Neural cell (in vitro differentiated cells): ENCODE measurements around the gene PRELP. TPM values are rescaled to one million over a fixed set of nuclear protein-coding genes. Genes with fewer than 3 reads are reported as not detected.

Experiments
- H2AFZ ChIP-seq: fragments of 200-600, 300-800 bp; sonication (generic), shearing (Covaris generic); 2 replicates; pipeline ENCODE4 v1.6.0; 2014; ENCODE audit warnings: low read depth, mild to moderate bottlenecking, antibody characterized with exemption, low read length, moderate library complexity
- H3F3A ChIP-seq: fragments of 200-600 bp; shearing (Covaris generic); 2 replicates; pipeline ENCODE4 v1.6.1; 2016; ENCODE audit warnings: mild to moderate bottlenecking, moderate library complexity, mixed read lengths, antibody characterized with exemption, low read length; ENCODE audit not compliant: insufficient read depth, poor library complexity, severe bottlenecking
- H3K27ac ChIP-seq: fragments of 200-600, 300-800 bp; sonication (generic), shearing (Covaris generic); 2 replicates; pipeline ENCODE4 v1.5.1; 2014; ENCODE audit warnings: mild to moderate bottlenecking, low read length, moderate library complexity
- H3K27me3 ChIP-seq: fragments of 300-800, 200-600 bp; sonication (generic), shearing (Covaris generic); 2 replicates; pipeline ENCODE4 v1.6.0; 2014; ENCODE audit warnings: mild to moderate bottlenecking, low read depth, low read length, moderate library complexity; ENCODE audit not compliant: insufficient read depth
- H3K36me3 ChIP-seq: fragments of 300-800, 200-600 bp; sonication (generic), shearing (Covaris generic); 2 replicates; pipeline ENCODE4 v1.5.1; 2014; ENCODE audit warnings: mild to moderate bottlenecking, antibody characterized with exemption, low read length, moderate library complexity; ENCODE audit not compliant: insufficient read depth
- H3K4me2 ChIP-seq: fragments of 300-800, 200-600 bp; sonication (generic), shearing (Covaris generic); 2 replicates; pipeline ENCODE4 v1.6.0; 2014; ENCODE audit warnings: mild to moderate bottlenecking, low read length
- H3K4me3 ChIP-seq: fragments of 300-800, 200-600 bp; sonication (generic), shearing (Covaris generic); 2 replicates; pipeline ENCODE4 v1.5.1; 2014; ENCODE audit warnings: mild to moderate bottlenecking, low read length, moderate library complexity
- H3K79me2 ChIP-seq: fragments of 200-600 bp; shearing (Covaris generic); replicated peaks from 2 replicates; pipeline ENCODE4 v1.6.0; 2014; ENCODE audit warnings: mild to moderate bottlenecking, low read length, moderate library complexity; ENCODE audit not compliant: insufficient read depth
- H3K9ac ChIP-seq: fragments of 300-800, 200-600 bp; sonication (generic), shearing (Covaris generic); 2 replicates; pipeline ENCODE4 v1.6.1; 2016; ENCODE audit warnings: mild to moderate bottlenecking, low read length, mixed read lengths
- H3K9me2 ChIP-seq: fragments of 200-600 bp; shearing (Covaris generic); 2 replicates; pipeline ENCODE4 v1.6.1; 2016; ENCODE audit warnings: mild to moderate bottlenecking, low read length, mixed read lengths; ENCODE audit not compliant: insufficient read depth
- H3K9me3 ChIP-seq: fragments of 200-600, 300-800 bp; sonication (generic), shearing (Covaris generic); 2 replicates; pipeline ENCODE4 v1.6.1; 2016; ENCODE audit warnings: mild to moderate bottlenecking, mixed run types, low read length, moderate library complexity, mixed read lengths
- H4K20me1 ChIP-seq: fragments of 200-600 bp; shearing (Covaris generic); 2 replicates; pipeline ENCODE4 v1.6.1; 2016; ENCODE audit warnings: mild to moderate bottlenecking, mixed run types; ENCODE audit not compliant: insufficient read depth
- EP300 ChIP-seq: fragments of 450-650 bp; conservative IDR thresholded peaks from 2 replicates; pipeline ENCODE4 v1.6.1; 2014; ENCODE audit warnings: antibody characterized with exemption, mild to moderate bottlenecking, moderate library complexity; ENCODE audit not compliant: poor library complexity, severe bottlenecking
- EZH2 ChIP-seq: fragments of 200-600, 300-800 bp; shearing (Covaris generic), sonication (generic); IDR thresholded peaks from 2 replicates; pipeline ENCODE4 v1.6.1; 2014; ENCODE audit warnings: antibody characterized with exemption, low read length, borderline replicate concordance, mild to moderate bottlenecking; ENCODE audit not compliant: insufficient read depth, poor library complexity, severe bottlenecking
- MXI1 ChIP-seq: fragments of 450-650 bp; conservative IDR thresholded peaks from 2 replicates; pipeline ENCODE4 v1.6.1; 2014; ENCODE audit warnings: antibody characterized with exemption, mild to moderate bottlenecking; ENCODE audit not compliant: poor library complexity, severe bottlenecking
- POLR2AphosphoS5 ChIP-seq: IDR thresholded peaks from 2 replicates; pipeline ENCODE4 v1.6.1; 2012
- RAD21 ChIP-seq: fragments of 450-650 bp; conservative IDR thresholded peaks from 2 replicates; pipeline ENCODE4 v1.6.1; 2014; ENCODE audit warnings: antibody characterized with exemption, mild to moderate bottlenecking, moderate library complexity
- REST ChIP-seq: IDR thresholded peaks from 2 replicates; pipeline ENCODE4 v1.6.1; 2012; ENCODE audit warnings: borderline replicate concordance
- SMC3 ChIP-seq: fragments of 450-650 bp; conservative IDR thresholded peaks from 2 replicates; pipeline ENCODE4 v1.6.1; 2014; ENCODE audit warnings: antibody characterized with exemption, mild to moderate bottlenecking, moderate library complexity; ENCODE audit not compliant: poor library complexity
- TAF1 ChIP-seq: IDR thresholded peaks from 2 replicates; pipeline ENCODE4 v1.6.1; 2012; ENCODE audit warnings: low read depth
- polyA plus RNA-seq: library from polyadenylated mRNA; depleted of rRNA; stranded (reverse); fragments of >200 nt; gene quantifications from 2 replicates; pipeline ENCODE4 v1.2.3, GENCODE V29; 2014
- TF ChIP-seq, protein P1 (sequence below): fragments of 450-650 bp; IDR thresholded peaks from 2 replicates; pipeline ENCODE4 v1.5.1; 2014; ENCODE audit warnings: antibody characterized with exemption, mild to moderate bottlenecking, moderate library complexity; ENCODE audit not compliant: poor library complexity, severe bottlenecking

Gene PRELP
- polyA plus RNA-seq, 1 donor from 2014 or later: not detected

- no peaks in the 10 kb centered on the region for H4K20me1 ChIP-seq
- H3F3A ChIP-seq: peaks cover under 1% of the 10 kb centered on the region
- TF ChIP-seq TAF1 (no peak), MXI1 (no peak), EP300 (no peak), REST (no peak), SMC3 (no peak), POLR2AphosphoS5 (no peak), EZH2 (no peak), RAD21 (no peak)
- TF ChIP-seq, protein P1, sequence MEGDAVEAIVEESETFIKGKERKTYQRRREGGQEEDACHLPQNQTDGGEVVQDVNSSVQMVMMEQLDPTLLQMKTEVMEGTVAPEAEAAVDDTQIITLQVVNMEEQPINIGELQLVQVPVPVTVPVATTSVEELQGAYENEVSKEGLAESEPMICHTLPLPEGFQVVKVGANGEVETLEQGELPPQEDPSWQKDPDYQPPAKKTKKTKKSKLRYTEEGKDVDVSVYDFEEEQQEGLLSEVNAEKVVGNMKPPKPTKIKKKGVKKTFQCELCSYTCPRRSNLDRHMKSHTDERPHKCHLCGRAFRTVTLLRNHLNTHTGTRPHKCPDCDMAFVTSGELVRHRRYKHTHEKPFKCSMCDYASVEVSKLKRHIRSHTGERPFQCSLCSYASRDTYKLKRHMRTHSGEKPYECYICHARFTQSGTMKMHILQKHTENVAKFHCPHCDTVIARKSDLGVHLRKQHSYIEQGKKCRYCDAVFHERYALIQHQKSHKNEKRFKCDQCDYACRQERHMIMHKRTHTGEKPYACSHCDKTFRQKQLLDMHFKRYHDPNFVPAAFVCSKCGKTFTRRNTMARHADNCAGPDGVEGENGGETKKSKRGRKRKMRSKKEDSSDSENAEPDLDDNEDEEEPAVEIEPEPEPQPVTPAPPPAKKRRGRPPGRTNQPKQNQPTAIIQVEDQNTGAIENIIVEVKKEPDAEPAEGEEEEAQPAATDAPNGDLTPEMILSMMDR: no peak
- peak overlapping the region; percentile 59 for H3K27ac ChIP-seq
- H3K9me3 ChIP-seq: no peaks in the 10 kb centered on the region
- no peak overlapping the region for H3K9ac ChIP-seq
- H3K9me2 ChIP-seq: no peaks in the 10 kb centered on the region
- H2AFZ ChIP-seq: no peak overlapping the region
- H3K36me3 ChIP-seq: no peaks in the 10 kb centered on the region
- H3K27me3 ChIP-seq: no peaks in the 10 kb centered on the region
- no peaks in the 10 kb centered on the region for H3K79me2 ChIP-seq
- no peak overlapping the region for H3K4me2 ChIP-seq
- no peak overlapping the region for H3K4me3 ChIP-seq
Observed at GRCh38 chr1:203509135-203509534, 33.5 kb downstream of the PRELP start.

- Histone ChIP-seq H3K9me3 (no peaks in the 10 kb centered on the region), H3K27ac (no peak overlapping the region), H3K79me2 (no peaks in the 10 kb centered on the region), H4K20me1 (no peaks in the 10 kb centered on the region), H3F3A (peaks cover 5% of the 10 kb centered on the region), H2AFZ (no peak overlapping the region), H3K4me3 (no peak overlapping the region), H3K9me2 (no peaks in the 10 kb centered on the region), H3K9ac (no peak overlapping the region), H3K27me3 (no peaks in the 10 kb centered on the region), H3K4me2 (no peak overlapping the region), H3K36me3 (no peaks in the 10 kb centered on the region)
- TF ChIP-seq EP300: no peak
Observed at GRCh38 chr1:203511513-203511912, 35.9 kb downstream of the PRELP start.

- no peaks in the 10 kb centered on the region for H3K9me3 ChIP-seq
- H3K4me3 ChIP-seq: no peak overlapping the region
- H3K36me3 ChIP-seq: no peaks in the 10 kb centered on the region
- H3K9ac ChIP-seq: no peak overlapping the region
- TF ChIP-seq RAD21: no peak
- no peak for TF ChIP-seq SMC3
- TF ChIP-seq EP300: no peak
- no peak for TF ChIP-seq POLR2AphosphoS5
- TF ChIP-seq REST: no peak
- TF ChIP-seq, protein P1: no peak
- no peak for TF ChIP-seq MXI1
- no peak for TF ChIP-seq EZH2
- TF ChIP-seq TAF1: no peak
- peaks cover 5% of the 10 kb centered on the region for H3F3A ChIP-seq
- H3K4me2 ChIP-seq: no peak overlapping the region
- no peaks in the 10 kb centered on the region for H3K79me2 ChIP-seq
- no peaks in the 10 kb centered on the region for H3K9me2 ChIP-seq
- no peaks in the 10 kb centered on the region for H3K27me3 ChIP-seq
- no peak overlapping the region for H2AFZ ChIP-seq
- H4K20me1 ChIP-seq: no peaks in the 10 kb centered on the region
- H3K27ac ChIP-seq: no peak overlapping the region
Observed at GRCh38 chr1:203511930-203512329, 36.3 kb downstream of the PRELP start.
